Endothelial cell of umbilical vein (primary cell): ENCODE measurements around the gene MAPK9. TPM values are rescaled to one million over a fixed set of nuclear protein-coding genes. Genes with fewer than 3 reads are reported as not detected.

Experiments used
- BruUV-seq: library from RNA; stranded (reverse); fragments of 400-500 nt; replicated peaks from 2 replicates; lab custom pipeline; 2021; lab: Mats Ljungman, UMichigan
- CTCF ChIA-PET: fragments of 300-600, 350-600 bp; sonication (Branson Sonifier 250); formaldehyde crosslinking; loops from one replicate; lab custom pipeline; 2021; ENCODE audit warnings: antibody characterized with exemption, inconsistent platforms; lab: Charles Lee
- POLR2A ChIA-PET: fragments of 300-600, 350-600 bp; sonication (Branson Sonifier 250); formaldehyde crosslinking; loops from one replicate; lab custom pipeline; 2021; ENCODE audit warnings: antibody characterized with exemption, inconsistent platforms; lab: Charles Lee
- DNase-seq: peaks from one replicate; pipeline ENCODE4 v3.0.0-alpha.2; 2011; ENCODE audit warnings: low read depth, low spot score
- FAIRE-seq: peaks from 2 replicates; lab custom pipeline; 2011; peaks lifted over from hg19 to GRCh38; lab: Jason Lieb, UNC
- H2AFZ ChIP-seq: 2 replicates; pipeline ENCODE4 v1.6.0; 2012; ENCODE audit warnings: low read depth, low read length, control low read depth, inconsistent platforms
- H3K27ac ChIP-seq: 2 replicates; pipeline ENCODE4 v1.5.1; 2011; ENCODE audit warnings: low read depth, mild to moderate bottlenecking, control low read depth, low read length, moderate library complexity; ENCODE audit not compliant: insufficient read depth
- H3K27me3 ChIP-seq, 2 experiments: 2 replicates each; pipeline versions ENCODE4 v1.6.0 to v1.6.1; 2011; ENCODE audit warnings: low read length in 2 of 2, mixed read lengths in 1 of 2; ENCODE audit not compliant: control insufficient read depth in 2 of 2, insufficient read depth in 2 of 2
- H3K36me3 ChIP-seq, 2 experiments: 2 replicates in 1 of 2; 3 replicates in 1 of 2; pipeline ENCODE4 v1.5.1; 2011; ENCODE audit warnings: low read length in 2 of 2, mild to moderate bottlenecking in 1 of 2, moderate library complexity in 1 of 2; ENCODE audit not compliant: control insufficient read depth in 2 of 2, insufficient read depth in 2 of 2; ENCODE audit errors: extremely low read depth in 1 of 2
- H3K4me1 ChIP-seq: 3 replicates; pipeline ENCODE4 v1.5.1; 2011; ENCODE audit warnings: mild to moderate bottlenecking, low read length; ENCODE audit not compliant: control insufficient read depth, insufficient read depth; ENCODE audit errors: extremely low read depth
- H3K4me2 ChIP-seq: 2 replicates; pipeline ENCODE4 v1.6.1; 2011; ENCODE audit warnings: low read length, control low read depth, mixed read lengths; ENCODE audit not compliant: insufficient read depth
- H3K4me3 ChIP-seq, 3 experiments: fragments of 200-600 bp in 1 of 3; sonication (generic), shearing (Covaris generic) in 1 of 3; replicated peaks in 1 of 3; 2 replicates each; pipeline ENCODE4 v1.5.1; 2011 to 2016; ENCODE audit warnings: control low read depth in 3 of 3, low read length in 3 of 3, mild to moderate bottlenecking in 2 of 3, inconsistent platforms in 1 of 3, low read depth in 1 of 3, moderate library complexity in 1 of 3; ENCODE audit not compliant: insufficient read depth in 1 of 3
- H3K79me2 ChIP-seq: 2 replicates; pipeline ENCODE4 v1.6.0; 2012; ENCODE audit warnings: low read length, inconsistent platforms; ENCODE audit not compliant: control insufficient read depth, insufficient read depth
- H3K9ac ChIP-seq: replicated peaks from 2 replicates; pipeline ENCODE3; 2011; ENCODE audit warnings: low read length, control low read depth; ENCODE audit not compliant: insufficient read depth; ENCODE audit errors: extremely low read depth
- H3K9me1 ChIP-seq: replicated peaks from 3 replicates; pipeline ENCODE4 v1.6.0; 2011; ENCODE audit warnings: mild to moderate bottlenecking, low read length; ENCODE audit not compliant: control insufficient read depth, insufficient read depth; ENCODE audit errors: extremely low read depth
- H3K9me3 ChIP-seq: replicated peaks from 2 replicates; pipeline ENCODE4 v1.5.1; 2012; ENCODE audit warnings: low read length, inconsistent platforms; ENCODE audit not compliant: control insufficient read depth, insufficient read depth
- H4K20me1 ChIP-seq: replicated peaks from 2 replicates; pipeline ENCODE3; 2011; ENCODE audit warnings: mild to moderate bottlenecking, low read length; ENCODE audit not compliant: control insufficient read depth, insufficient read depth; ENCODE audit errors: extremely low read depth
- EZH2 ChIP-seq: IDR thresholded peaks from 2 replicates; pipeline ENCODE4 v1.6.1; 2012; ENCODE audit warnings: borderline replicate concordance, low read depth, mild to moderate bottlenecking, moderate library complexity, low read length, inconsistent platforms; ENCODE audit not compliant: severe bottlenecking
- FOS ChIP-seq: IDR thresholded peaks from 2 replicates; pipeline ENCODE4 v1.6.1; 2011; ENCODE audit warnings: mild to moderate bottlenecking, low read length, moderate library complexity, borderline replicate concordance; ENCODE audit not compliant: insufficient read depth
- GATA2 ChIP-seq: IDR thresholded peaks from 2 replicates; pipeline ENCODE4 v1.7.0; 2011; ENCODE audit warnings: low read depth, mild to moderate bottlenecking, moderate library complexity, mixed read lengths, low read length; ENCODE audit not compliant: insufficient read length, insufficient read depth
- JUN ChIP-seq: IDR thresholded peaks from 2 replicates; pipeline ENCODE4 v1.6.1; 2011; ENCODE audit warnings: borderline replicate concordance, low read depth; ENCODE audit not compliant: insufficient read length, insufficient read depth
- MYC ChIP-seq: IDR thresholded peaks from one replicate; pipeline ENCODE4 v1.6.1; 2011; ENCODE audit warnings: mild to moderate bottlenecking, low read depth, low read length
- POLR2A ChIP-seq: IDR thresholded peaks from 2 replicates; pipeline ENCODE4 v1.6.1; 2012; ENCODE audit warnings: low read depth, mild to moderate bottlenecking, control low read depth, low read length
- POLR2AphosphoS5 ChIP-seq: IDR thresholded peaks from 2 replicates; pipeline ENCODE4 v1.6.1; 2012; ENCODE audit warnings: low read depth, mild to moderate bottlenecking, control low read depth, low read length, moderate library complexity; ENCODE audit not compliant: insufficient read depth
- dilution Hi-C: fragments of 300-500 bp; cut with MboI; formaldehyde crosslinking; loops from one replicate; pipeline ENCODE4 v1.15.0; 2019; ENCODE audit warnings: low sequenced_read_pairs; ENCODE audit not compliant: extremely low pct_ligation_motif_present
- intact Hi-C: fragments of 100-400 bp; cut with micrococcal nuclease; formaldehyde crosslinking; loops from one replicate; pipeline ENCODE4 v1.10.0; 2022
- polyA plus RNA-seq, 4 experiments: library from polyadenylated mRNA; depleted of rRNA in 3 of 4; stranded (reverse) in 3 of 4; unstranded in 1 of 4; fragments of >200 nt; gene quantifications; 2 replicates each; pipeline versions ENCODE4 v1.2.1 to v1.2.3, GENCODE V29; 2011 to 2012; ENCODE audit warnings: missing spikeins in 1 of 4
- total RNA-seq: library from RNA; stranded (reverse); gene quantifications from 2 replicates; pipeline ENCODE4 v1.2.3, GENCODE V29; 2021
- TF ChIP-seq, protein P1 (sequence below), 2 donors: IDR thresholded peaks; 1 replicate in 1 of 2; 2 replicates in 1 of 2; pipeline ENCODE4 v1.5.1; 2011; ENCODE audit warnings: low read length in 2 of 2, mild to moderate bottlenecking in 2 of 2, moderate library complexity in 2 of 2, control low read depth in 1 of 2, inconsistent platforms in 1 of 2, low read depth in 1 of 2; ENCODE audit not compliant: insufficient read depth in 1 of 2; ENCODE audit errors: extremely low read depth in 1 of 2
- TF ChIP-seq, protein P2 (sequence below): IDR thresholded peaks from 2 replicates; pipeline ENCODE4 v1.6.1; 2011; ENCODE audit not compliant: insufficient read depth, insufficient read length

The MAPK9 gene
- total and polyA plus RNA-seq, 2 donors (not counting 3 experiments of a cell fraction or from before 2014, with no cell fraction given): 24.6 to 34.8 TPM

DNA sequence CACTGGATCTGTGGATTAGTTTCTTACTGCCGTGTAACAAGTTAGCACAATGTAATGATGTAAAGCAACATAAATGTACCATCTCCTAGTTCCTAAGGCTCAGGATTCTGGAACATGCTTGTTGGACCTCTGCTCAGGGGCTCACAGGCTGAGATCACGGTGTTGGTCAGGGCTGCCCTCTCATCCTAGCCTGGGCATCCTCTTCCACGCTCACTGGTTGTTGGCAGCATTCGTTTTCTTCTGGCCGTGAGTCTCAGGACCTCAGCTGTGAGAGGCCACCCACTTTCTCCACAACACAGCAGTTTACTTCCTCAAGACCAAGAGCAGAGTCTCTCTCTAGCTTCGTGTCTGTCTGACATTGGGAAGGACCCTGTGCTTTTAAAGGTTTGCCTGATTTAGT lies 100.2 kb downstream of the MAPK9 start:
- ChIA-PET POLR2A (no interaction called here), CTCF (interaction anchor here (1.5 kb wide), 1 partner anchor 17 kb away, joined by 4 read pairs; the partner anchor contains the start of gene RASGEF1C)
- TF ChIP-seq FOS (no peak), EZH2 (no peak), POLR2A (no peak), GATA2 (no peak), JUN (no peak), POLR2AphosphoS5 (no peak), MYC (no peak)
- TF ChIP-seq, protein P1, sequence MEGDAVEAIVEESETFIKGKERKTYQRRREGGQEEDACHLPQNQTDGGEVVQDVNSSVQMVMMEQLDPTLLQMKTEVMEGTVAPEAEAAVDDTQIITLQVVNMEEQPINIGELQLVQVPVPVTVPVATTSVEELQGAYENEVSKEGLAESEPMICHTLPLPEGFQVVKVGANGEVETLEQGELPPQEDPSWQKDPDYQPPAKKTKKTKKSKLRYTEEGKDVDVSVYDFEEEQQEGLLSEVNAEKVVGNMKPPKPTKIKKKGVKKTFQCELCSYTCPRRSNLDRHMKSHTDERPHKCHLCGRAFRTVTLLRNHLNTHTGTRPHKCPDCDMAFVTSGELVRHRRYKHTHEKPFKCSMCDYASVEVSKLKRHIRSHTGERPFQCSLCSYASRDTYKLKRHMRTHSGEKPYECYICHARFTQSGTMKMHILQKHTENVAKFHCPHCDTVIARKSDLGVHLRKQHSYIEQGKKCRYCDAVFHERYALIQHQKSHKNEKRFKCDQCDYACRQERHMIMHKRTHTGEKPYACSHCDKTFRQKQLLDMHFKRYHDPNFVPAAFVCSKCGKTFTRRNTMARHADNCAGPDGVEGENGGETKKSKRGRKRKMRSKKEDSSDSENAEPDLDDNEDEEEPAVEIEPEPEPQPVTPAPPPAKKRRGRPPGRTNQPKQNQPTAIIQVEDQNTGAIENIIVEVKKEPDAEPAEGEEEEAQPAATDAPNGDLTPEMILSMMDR (IDR thresholded peaks at IDR 0.05; ENCODE audit: extremely low read depth in 1 of 2, insufficient read depth in 1 of 2, low read depth in 1 of 2, low read length in 2 of 2): no peak
- TF ChIP-seq, protein P2, sequence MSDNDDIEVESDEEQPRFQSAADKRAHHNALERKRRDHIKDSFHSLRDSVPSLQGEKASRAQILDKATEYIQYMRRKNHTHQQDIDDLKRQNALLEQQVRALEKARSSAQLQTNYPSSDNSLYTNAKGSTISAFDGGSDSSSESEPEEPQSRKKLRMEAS: no peak
- Histone ChIP-seq H3K4me1 (no peaks in the 10 kb centered on the region), H2AFZ (no peak overlapping the region), H3K9me1 (no peaks in the 10 kb centered on the region), H4K20me1 (no peaks in the 10 kb centered on the region), H3K27ac (no peak overlapping the region), H3K79me2 (no peaks in the 10 kb centered on the region), H3K9me3 (no peaks in the 10 kb centered on the region), H3K9ac (no peak overlapping the region), H3K4me3 (no peak overlapping the region), H3K4me2 (no peak overlapping the region), H3K36me3 (no peaks in the 10 kb centered on the region), H3K27me3 (no peaks in the 10 kb centered on the region)
- FAIRE-seq: no peak
- intact Hi-C loops: no loop called here
- BruUV-seq: no TSS peak
- no peak for DNase-seq
- dilution Hi-C loops: no loop called here
